SH-SY5Y (cell line): ENCODE results near the gene ITFG2.

ENCODE experiments used
- GATA2 ChIP-seq: IDR thresholded peaks from 2 replicates; pipeline ENCODE4 v1.6.1; 2011; ENCODE audit warnings: mild to moderate bottlenecking, low read depth, low read length
- GATA3 ChIP-seq: IDR thresholded peaks from 2 replicates; pipeline ENCODE4 v1.6.1; 2011; ENCODE audit warnings: low read depth, mild to moderate bottlenecking, low read length, moderate library complexity

DNA sequence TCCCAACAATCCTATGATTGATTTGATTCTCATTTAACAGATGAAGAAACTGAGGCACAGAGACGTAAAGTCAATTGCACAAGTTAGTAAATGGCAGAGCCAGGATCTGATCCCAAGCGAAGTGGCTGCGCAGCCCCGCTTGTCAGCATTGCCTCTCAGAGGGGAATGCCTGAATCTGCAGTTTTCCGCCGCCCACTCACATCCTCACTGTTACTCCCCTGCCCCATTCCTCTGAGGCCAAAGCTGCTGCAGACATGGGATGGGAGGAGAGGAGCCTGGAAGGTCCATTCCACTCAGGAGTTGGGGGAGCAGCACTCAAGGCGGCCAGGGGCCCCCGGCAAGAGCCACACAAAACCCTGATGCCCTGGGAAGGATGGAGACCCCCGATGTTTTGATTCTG is 21.3 kb downstream of the ITFG2 start:
- TF ChIP-seq GATA2 (no peak), GATA3 (no peak)
